B cell (primary cell): ENCODE measurements around the gene CERK. TPM values are rescaled to one million over a fixed set of nuclear protein-coding genes. Genes with fewer than 3 reads are reported as not detected.

Source experiments
- ATAC-seq: fragments of 200-7000 bp; cut with Tn5 transposase; one replicate; pipeline ENCODE4 v1.10.0; 2021; ENCODE audit warnings: low read depth, mild to moderate bottlenecking, moderate number of reproducible peaks, moderate library complexity
- CTCF ChIA-PET: fragments of 350-600 bp; sonication (Branson Sonifier 250); formaldehyde crosslinking; loops from one replicate; lab custom pipeline; 2021; ENCODE audit warnings: antibody characterized with exemption, inconsistent platforms; lab: Charles Lee
- POLR2A ChIA-PET: fragments of 350-600 bp; sonication (Branson Sonifier 250); formaldehyde crosslinking; loops from one replicate; lab custom pipeline; 2021; ENCODE audit warnings: antibody characterized with exemption; lab: Charles Lee
- DNase-seq: peaks from one replicate; pipeline ENCODE4 v3.0.0; 2013
- H2AFZ ChIP-seq: 2 replicates; pipeline ENCODE4 v1.6.1; 2012; ENCODE audit warnings: mild to moderate bottlenecking, low read depth, low read length; ENCODE audit not compliant: insufficient read depth, poor library complexity, severe bottlenecking
- H3K27ac ChIP-seq, 2 donors: 1 replicate in 1 of 2; 2 replicates in 1 of 2; pipeline ENCODE4 v1.5.1; 2012 to 2013; ENCODE audit warnings: low read length in 2 of 2, mild to moderate bottlenecking in 2 of 2, moderate library complexity in 1 of 2
- H3K27me3 ChIP-seq, 4 experiments: fragments of 200-600 bp in 1 of 4; sonication (generic) in 1 of 4; replicated peaks in 1 of 4; 1 replicate in 2 of 4; 2 replicates in 2 of 4; pipeline versions ENCODE4 v1.6.1 to v1.7.0; 2013 to 2016; ENCODE audit warnings: low read length in 3 of 4, mild to moderate bottlenecking in 2 of 4, mixed read lengths in 1 of 4, moderate library complexity in 1 of 4; ENCODE audit not compliant: insufficient read depth in 4 of 4, control insufficient read depth in 3 of 4; ENCODE audit errors: control extremely low read depth in 1 of 4
- H3K36me3 ChIP-seq, 2 experiments: replicated peaks in 1 of 2; 1 replicate in 1 of 2; 2 replicates in 1 of 2; pipeline versions ENCODE4 v1.6.1 to v1.7.1; 2013; ENCODE audit warnings: low read length in 1 of 2; ENCODE audit not compliant: insufficient read depth in 2 of 2, control insufficient read depth in 1 of 2; ENCODE audit errors: control extremely low read depth in 1 of 2, extremely low read depth in 1 of 2
- H3K4me1 ChIP-seq, 2 donors: fragments of 200-600 bp in 1 of 2; sonication (generic) in 1 of 2; 1 replicate in 1 of 2; 2 replicates in 1 of 2; pipeline versions ENCODE4 v1.5.1 to v1.6.1; 2013 to 2017; ENCODE audit warnings: low read length in 2 of 2; ENCODE audit not compliant: control insufficient read depth in 2 of 2, insufficient read depth in 2 of 2
- H3K4me2 ChIP-seq: replicated peaks from 2 replicates; pipeline ENCODE3; 2012; ENCODE audit warnings: mild to moderate bottlenecking, low read depth, low read length; ENCODE audit not compliant: poor library complexity, severe bottlenecking
- H3K4me3 ChIP-seq, 5 experiments: fragments of 200-600 bp in 1 of 5; sonication (generic) in 1 of 5; 1 replicate in 3 of 5; 2 replicates in 2 of 5; pipeline versions ENCODE4 v1.5.1 to v1.7.0; 2011 to 2016; ENCODE audit warnings: low read length in 4 of 5, mild to moderate bottlenecking in 4 of 5, low read depth in 2 of 5, control low read depth in 1 of 5, moderate library complexity in 1 of 5; ENCODE audit not compliant: insufficient read depth in 1 of 5; ENCODE audit errors: control extremely low read depth in 1 of 5, extremely low read depth in 1 of 5
- H3K79me2 ChIP-seq: fragments of 200-600 bp; sonication (generic); one replicate; pipeline ENCODE4 v1.6.0; 2016; ENCODE audit warnings: low read length; ENCODE audit not compliant: control insufficient read depth, insufficient read depth
- H3K9ac ChIP-seq: fragments of 200-600 bp; sonication (generic); 2 replicates; pipeline ENCODE4 v1.6.1; 2017; ENCODE audit warnings: mild to moderate bottlenecking, low read length, moderate library complexity
- H3K9me3 ChIP-seq, 3 donors: one replicate each; pipeline versions ENCODE4 v1.6.1 to v1.7.1; 2013; ENCODE audit warnings: low read length in 2 of 3; ENCODE audit not compliant: control insufficient read depth in 2 of 3, insufficient read depth in 1 of 3; ENCODE audit errors: control extremely low read depth in 1 of 3
- H4K20me1 ChIP-seq: 2 replicates; pipeline ENCODE4 v1.6.0; 2012; ENCODE audit warnings: mild to moderate bottlenecking, low read length; ENCODE audit not compliant: insufficient read depth, control insufficient read depth, poor library complexity, severe bottlenecking
- H3K27ac Mint-ChIP-seq: one replicate; pipeline ENCODE4 v1.8.0; 2021; ENCODE audit warnings: mixed read lengths
- H3K27me3 Mint-ChIP-seq: one replicate; pipeline ENCODE4 v1.8.0; 2021; ENCODE audit warnings: mixed read lengths
- H3K4me1 Mint-ChIP-seq: one replicate; pipeline ENCODE4 v1.8.0; 2021; ENCODE audit warnings: mixed read lengths
- H3K4me3 Mint-ChIP-seq: one replicate; pipeline ENCODE4 v1.8.0; 2021; ENCODE audit warnings: mixed read lengths
- H3K9me3 Mint-ChIP-seq: one replicate; pipeline ENCODE4 v1.8.0; 2022; ENCODE audit warnings: mixed read lengths; ENCODE audit not compliant: insufficient read depth
- CTCF ChIP-seq: fragments of 200-600 bp; IDR thresholded peaks from one replicate; pipeline ENCODE4 v1.8.0; 2022; ENCODE audit warnings: antibody characterized with exemption, mild to moderate bottlenecking
- WGBS: methylation state at CpG from one replicate; pipeline ENCODE4 v1.1.5; 2013; ENCODE audit warnings: missing lambda C conversion rate; ENCODE audit not compliant: insufficient coverage; 5-methylcytosine and 5-hydroxymethylcytosine counted together
- intact Hi-C: fragments of 100-400 bp; cut with micrococcal nuclease; formaldehyde crosslinking; loops from one replicate; pipeline ENCODE4 v1.10.0; 2022
- polyA plus RNA-seq: library from polyadenylated mRNA; depleted of rRNA; stranded (reverse); fragments of >200 nt; gene quantifications from 2 replicates; pipeline ENCODE4 v1.2.3, GENCODE V29; 2012
- total RNA-seq, 2 donors: library from RNA; stranded (reverse); fragments of 120-200 nt in 1 of 2; gene quantifications; 1 replicate in 1 of 2; 2 replicates in 1 of 2; pipeline versions ENCODE4 v1.2.3 to v1.2.4, GENCODE V29; 2013 to 2022

Gene CERK
- total and polyA plus RNA-seq, 2 donors (not counting 1 experiment from before 2014, with no cell fraction given): 23.2 to 48.3 TPM

DNA sequence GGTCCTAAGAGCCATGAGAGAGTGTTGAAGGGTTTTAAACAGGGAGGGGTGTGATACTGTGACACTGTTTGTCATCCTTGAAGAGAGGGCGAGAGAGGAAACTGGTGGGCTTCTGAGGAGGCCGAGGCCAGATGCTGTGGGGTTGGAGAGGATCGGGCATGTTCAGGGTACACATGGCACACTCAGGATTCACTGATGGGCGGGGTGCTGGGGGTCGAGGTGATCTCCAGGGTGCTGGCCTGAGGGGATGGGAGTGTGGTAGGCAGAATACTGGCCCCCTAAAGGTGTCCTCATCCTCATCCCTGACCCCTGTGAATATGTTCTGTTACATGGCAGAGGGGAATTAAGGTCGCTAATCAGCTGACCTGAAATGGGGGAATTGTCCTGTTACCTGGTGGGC lies 31.7 kb upstream of the CERK start:
- peak overlapping the region; percentile 92 to 97 for H3K27ac ChIP-seq
- peak overlapping the region; percentile 53 for H3K9ac ChIP-seq
- peaks cover 86% of the 10 kb centered on the region for H3K4me1 Mint-ChIP-seq

More for the DNA sequence above, 31.7 kb upstream of the CERK start:
- Mint-ChIP-seq H3K27ac (peak overlapping the region; percentile 99), H3K9me3 (no peaks in the 10 kb centered on the region), H3K4me3 (peak overlapping the region; percentile 91), H3K27me3 (no peaks in the 10 kb centered on the region)
- intact Hi-C loops: loop anchor here (1.0 kb wide), 1 partner anchor 182 kb away; no protein-coding TSS in a partner anchor
- no peak for TF ChIP-seq CTCF
- DNase-seq: no peak
- Histone ChIP-seq H3K4me1 (peaks cover 87 to 93% of the 10 kb centered on the region in 2 donors), H3K4me2 (peak overlapping the region; percentile 92), H3K4me3 (peak overlapping the region in 3 of 5 experiments; percentile 15 to 60 (median 27)), H2AFZ (no peak overlapping the region), H3K27me3 (no peaks in the 10 kb centered on the region), H3K79me2 (peaks cover 84% of the 10 kb centered on the region), H4K20me1 (peaks cover 5% of the 10 kb centered on the region), H3K9me3 (no peaks in the 10 kb centered on the region), H3K36me3 (peaks cover 1 to 20% of the 10 kb centered on the region in 2 experiments)
- ATAC-seq: no peak
- 73% methylated on average over 4 of the region's 6 CpGs for WGBS
- CTCF ChIA-PET: interaction anchor here (1.0 to 5.3 kb wide), 5 partner anchors 12 to 206 kb away, joined by 4 to 52 read pairs (median 7); no protein-coding TSS in a partner anchor
- POLR2A ChIA-PET: interaction anchor here (1.3 to 1.8 kb wide), 2 partner anchors 10 to 11 kb away, joined by 3 to 5 read pairs; no protein-coding TSS in a partner anchor
